ENCODE data around the gene NECAB3.

Gene NECAB3

GRCh38 chr20:33673410-33674293, 576 bp downstream of the NECAB3 start:
- peaks cover 26% of the 10 kb centered on the region for H3K36me3 ChIP-seq (ENCODE audit: control insufficient read depth, insufficient read depth, low read length, severe bottlenecking)
- no peak for DNase-seq (ENCODE audit: low read depth)
- peaks cover 58% of the 10 kb centered on the region for H3K4me1 ChIP-seq (ENCODE audit: control insufficient read depth, insufficient read depth, low read length)
- no peaks in the 10 kb centered on the region for H3K9me3 ChIP-seq (ENCODE audit: control insufficient read depth, low read length)
- peak overlapping the region; percentile 93 for H3K9ac ChIP-seq (ENCODE audit: low read length)
- peak overlapping the region; percentile 89 for H3K4me3 ChIP-seq (ENCODE audit: low read length)
- no peaks in the 10 kb centered on the region for H3K27me3 ChIP-seq (replicated peaks; ENCODE audit: control insufficient read depth, insufficient read depth, low read length)

- H3K9ac ChIP-seq (ENCODE audit: low read length): peak overlapping the region; percentile 93
- H3K4me1 ChIP-seq (ENCODE audit: control insufficient read depth, insufficient read depth, low read length): peaks cover 58% of the 10 kb centered on the region
- no peaks in the 10 kb centered on the region for H3K9me3 ChIP-seq (ENCODE audit: control insufficient read depth, low read length)
- DNase-seq (ENCODE audit: low read depth): no peak
- H3K27me3 ChIP-seq (replicated peaks; ENCODE audit: control insufficient read depth, insufficient read depth, low read length): no peaks in the 10 kb centered on the region
- H3K36me3 ChIP-seq (ENCODE audit: control insufficient read depth, insufficient read depth, low read length, severe bottlenecking): peaks cover 30% of the 10 kb centered on the region
- peak overlapping the region; percentile 89 for H3K4me3 ChIP-seq (ENCODE audit: low read length)
Measured at GRCh38 chr20:33673114-33673409, 1.2 kb downstream of the NECAB3 start.

- no peaks in the 10 kb centered on the region for H3K27me3 ChIP-seq (replicated peaks; ENCODE audit: control insufficient read depth, insufficient read depth, low read length)
- DNase-seq (ENCODE audit: low read depth): no peak
Measured at GRCh38 chr20:33672426-33673113, 1.7 kb downstream of the NECAB3 start.

GRCh38 chr20:33671573-33672288, 2.5 kb downstream of the NECAB3 start:
- no peaks in the 10 kb centered on the region for H3K27me3 ChIP-seq (replicated peaks; ENCODE audit: control insufficient read depth, insufficient read depth, low read length)
- peaks cover 30% of the 10 kb centered on the region for H3K36me3 ChIP-seq (ENCODE audit: control insufficient read depth, insufficient read depth, low read length, severe bottlenecking)
- no peak for DNase-seq (ENCODE audit: low read depth)
- H3K9ac ChIP-seq (ENCODE audit: low read length): peak overlapping the region; percentile 93
- peak overlapping the region; percentile 89 for H3K4me3 ChIP-seq (ENCODE audit: low read length)
- H3K4me1 ChIP-seq (ENCODE audit: control insufficient read depth, insufficient read depth, low read length): peaks cover 57% of the 10 kb centered on the region
- no peaks in the 10 kb centered on the region for H3K9me3 ChIP-seq (ENCODE audit: control insufficient read depth, low read length)

More at GRCh38 chr20:33672426-33673113, 1.7 kb downstream of the NECAB3 start:
- Histone ChIP-seq H3K4me3 (ENCODE audit: low read length) (peak overlapping the region; percentile 89), H3K36me3 (ENCODE audit: control insufficient read depth, insufficient read depth, low read length, severe bottlenecking) (peaks cover 30% of the 10 kb centered on the region), H3K9me3 (ENCODE audit: control insufficient read depth, low read length) (no peaks in the 10 kb centered on the region), H3K4me1 (ENCODE audit: control insufficient read depth, insufficient read depth, low read length) (peaks cover 58% of the 10 kb centered on the region), H3K9ac (ENCODE audit: low read length) (peak overlapping the region; percentile 93)

GRCh38 chr20:33670715-33671499, 3.3 kb downstream of the NECAB3 start:
- H3K4me3 ChIP-seq (ENCODE audit: low read length): no peak overlapping the region
- H3K9me3 ChIP-seq (ENCODE audit: control insufficient read depth, low read length): no peaks in the 10 kb centered on the region
- peaks cover 30% of the 10 kb centered on the region for H3K36me3 ChIP-seq (ENCODE audit: control insufficient read depth, insufficient read depth, low read length, severe bottlenecking)
- peaks cover 55% of the 10 kb centered on the region for H3K4me1 ChIP-seq (ENCODE audit: control insufficient read depth, insufficient read depth, low read length)
- DNase-seq (ENCODE audit: low read depth): no peak
- H3K9ac ChIP-seq (ENCODE audit: low read length): no peak overlapping the region
- no peaks in the 10 kb centered on the region for H3K27me3 ChIP-seq (replicated peaks; ENCODE audit: control insufficient read depth, insufficient read depth, low read length)

- H3K36me3 ChIP-seq (ENCODE audit: control insufficient read depth, insufficient read depth, low read length, severe bottlenecking): peaks cover 30% of the 10 kb centered on the region
- H3K4me3 ChIP-seq (ENCODE audit: low read length): no peak overlapping the region
- no peak for DNase-seq (ENCODE audit: low read depth)
- H3K9ac ChIP-seq (ENCODE audit: low read length): no peak overlapping the region
- H3K4me1 ChIP-seq (ENCODE audit: control insufficient read depth, insufficient read depth, low read length): peaks cover 46% of the 10 kb centered on the region
- H3K9me3 ChIP-seq (ENCODE audit: control insufficient read depth, low read length): no peaks in the 10 kb centered on the region
- no peaks in the 10 kb centered on the region for H3K27me3 ChIP-seq (replicated peaks; ENCODE audit: control insufficient read depth, insufficient read depth, low read length)
Measured at GRCh38 chr20:33669873-33670640, 4.2 kb downstream of the NECAB3 start.

GRCh38 chr20:33669224-33669623, 5.0 kb downstream of the NECAB3 start:
- no peak for DNase-seq (ENCODE audit: low read depth)
- peaks cover 43% of the 10 kb centered on the region for H3K4me1 ChIP-seq (ENCODE audit: control insufficient read depth, insufficient read depth, low read length)
- no peaks in the 10 kb centered on the region for H3K9me3 ChIP-seq (ENCODE audit: control insufficient read depth, low read length)
- H3K36me3 ChIP-seq (ENCODE audit: control insufficient read depth, insufficient read depth, low read length, severe bottlenecking): peaks cover 30% of the 10 kb centered on the region
- H3K9ac ChIP-seq (ENCODE audit: low read length): no peak overlapping the region
- H3K4me3 ChIP-seq (ENCODE audit: low read length): no peak overlapping the region
- no peaks in the 10 kb centered on the region for H3K27me3 ChIP-seq (replicated peaks; ENCODE audit: control insufficient read depth, insufficient read depth, low read length)

GRCh38 chr20:33668466-33669155, 5.6 kb downstream of the NECAB3 start:
- no peaks in the 10 kb centered on the region for H3K27me3 ChIP-seq (replicated peaks; ENCODE audit: control insufficient read depth, insufficient read depth, low read length)
- peaks cover 30% of the 10 kb centered on the region for H3K36me3 ChIP-seq (ENCODE audit: control insufficient read depth, insufficient read depth, low read length, severe bottlenecking)
- peaks cover 49% of the 10 kb centered on the region for H3K4me1 ChIP-seq (ENCODE audit: control insufficient read depth, insufficient read depth, low read length)
- no peaks in the 10 kb centered on the region for H3K9me3 ChIP-seq (ENCODE audit: control insufficient read depth, low read length)
- peak overlapping the region; percentile 73 for H3K9ac ChIP-seq (ENCODE audit: low read length)
- DNase-seq (ENCODE audit: low read depth): no peak
- H3K4me3 ChIP-seq (ENCODE audit: low read length): peak overlapping the region; percentile 65

- H3K4me3 ChIP-seq (ENCODE audit: low read length): peak overlapping the region; percentile 65
- peak; percentile 92 for DNase-seq (ENCODE audit: low read depth)
Measured at GRCh38 chr20:33667676-33668465, 6.4 kb downstream of the NECAB3 start.

More at GRCh38 chr20:33667676-33668465, 6.4 kb downstream of the NECAB3 start:
- no peaks in the 10 kb centered on the region for H3K9me3 ChIP-seq (ENCODE audit: control insufficient read depth, low read length)
- peaks cover 45% of the 10 kb centered on the region for H3K4me1 ChIP-seq (ENCODE audit: control insufficient read depth, insufficient read depth, low read length)
- H3K9ac ChIP-seq (ENCODE audit: low read length): peak overlapping the region; percentile 73
- H3K36me3 ChIP-seq (ENCODE audit: control insufficient read depth, insufficient read depth, low read length, severe bottlenecking): peaks cover 30% of the 10 kb centered on the region
- H3K27me3 ChIP-seq (replicated peaks; ENCODE audit: control insufficient read depth, insufficient read depth, low read length): no peaks in the 10 kb centered on the region

All from adipocyte (in vitro differentiated cells).